ENCODE results near the gene LRRC25. TPM values are rescaled to one million over a fixed set of nuclear protein-coding genes. Genes with fewer than 3 reads are reported as not detected.

Gene LRRC25
- total RNA-seq, 3 donors from 2014 or later (not counting 1 experiment from before 2014, with no cell fraction given), result 3.9 to 28.2 (median 12.0) TPM

DNA sequence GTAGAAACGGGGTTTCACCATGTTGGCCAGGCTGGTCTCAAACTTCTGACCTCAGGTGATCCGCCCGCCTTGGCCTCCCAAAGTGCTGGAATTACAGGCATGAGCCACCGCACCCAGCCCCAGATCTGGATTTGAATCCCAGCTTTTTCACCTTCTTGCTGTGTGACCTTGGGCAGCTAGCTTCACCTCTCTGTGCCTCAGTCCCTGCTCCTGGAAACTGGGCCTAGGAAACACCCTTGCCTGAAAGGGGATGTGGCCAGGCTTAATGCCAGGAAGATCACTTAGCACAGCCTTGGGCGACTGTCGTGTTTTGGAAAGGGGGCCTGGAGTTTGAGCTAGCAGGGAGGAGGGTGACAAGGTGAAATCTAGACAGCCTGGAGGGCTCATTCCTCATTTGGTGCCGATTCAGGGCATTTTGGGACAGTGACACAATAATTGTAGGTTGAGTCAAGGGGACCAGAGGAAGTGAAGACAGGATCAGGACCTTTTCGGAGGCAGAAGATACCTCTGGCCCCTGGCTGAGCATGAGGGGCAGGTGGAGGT lies 55.3 kb downstream of the LRRC25 start:
- intact Hi-C loops (cut with micrococcal nuclease), result no loop called here
- 90% methylated on average over 8 of the region's 8 CpGs for WGBS (ENCODE audit: insufficient coverage)
- DNase-seq (no peak), ATAC-seq (no peak)
- Mint-ChIP-seq H3K4me1 (peaks cover 24 to 28% of the 10 kb centered on the region in 2 donors), H3K4me3 (peak overlapping the region; percentile 88), H3K9me3 (no peaks in the 10 kb centered on the region), H3K27ac (peak overlapping the region; percentile 79 to 86), H3K27me3 (ENCODE audit: low read depth in 2 of 2) (no peaks in the 10 kb centered on the region), H3K36me3 (no peaks in the 10 kb centered on the region)
- H3K4me3 ChIP-seq (ENCODE audit: low read length), result no peak overlapping the region
- H3K27ac ChIP-seq (ENCODE audit: low read length), result no peak overlapping the region
- H3K36me3 ChIP-seq (ENCODE audit: control insufficient read depth, insufficient read depth, low read length), result peaks cover 7% of the 10 kb centered on the region
- no peaks in the 10 kb centered on the region for H3K27me3 ChIP-seq (ENCODE audit: control insufficient read depth, insufficient read depth, low read length)
- no peaks in the 10 kb centered on the region for H3K9me3 ChIP-seq (ENCODE audit: control insufficient read depth, insufficient read depth, low read length)
- TF ChIP-seq, protein P1, sequence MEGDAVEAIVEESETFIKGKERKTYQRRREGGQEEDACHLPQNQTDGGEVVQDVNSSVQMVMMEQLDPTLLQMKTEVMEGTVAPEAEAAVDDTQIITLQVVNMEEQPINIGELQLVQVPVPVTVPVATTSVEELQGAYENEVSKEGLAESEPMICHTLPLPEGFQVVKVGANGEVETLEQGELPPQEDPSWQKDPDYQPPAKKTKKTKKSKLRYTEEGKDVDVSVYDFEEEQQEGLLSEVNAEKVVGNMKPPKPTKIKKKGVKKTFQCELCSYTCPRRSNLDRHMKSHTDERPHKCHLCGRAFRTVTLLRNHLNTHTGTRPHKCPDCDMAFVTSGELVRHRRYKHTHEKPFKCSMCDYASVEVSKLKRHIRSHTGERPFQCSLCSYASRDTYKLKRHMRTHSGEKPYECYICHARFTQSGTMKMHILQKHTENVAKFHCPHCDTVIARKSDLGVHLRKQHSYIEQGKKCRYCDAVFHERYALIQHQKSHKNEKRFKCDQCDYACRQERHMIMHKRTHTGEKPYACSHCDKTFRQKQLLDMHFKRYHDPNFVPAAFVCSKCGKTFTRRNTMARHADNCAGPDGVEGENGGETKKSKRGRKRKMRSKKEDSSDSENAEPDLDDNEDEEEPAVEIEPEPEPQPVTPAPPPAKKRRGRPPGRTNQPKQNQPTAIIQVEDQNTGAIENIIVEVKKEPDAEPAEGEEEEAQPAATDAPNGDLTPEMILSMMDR (IDR thresholded peaks at IDR 0.05), result no peak
- H3K4me1 ChIP-seq (ENCODE audit: control insufficient read depth, insufficient read depth, low read length), result peaks cover 20% of the 10 kb centered on the region

Other genes starting within 250 kb of the LRRC25 start
- gene PIK3R2, start 244.5 kb downstream of the LRRC25 start, total RNA-seq, result 10 to 100 TPM; 12.3 to 26.4 (median 16.0) TPM
- gene IFI30, start 223.8 kb downstream of the LRRC25 start, total RNA-seq, result 100 to 1,000 TPM in 1 of 3 donors, 10 to 100 TPM in 2; 38.2 to 109 (median 89.5) TPM
- gene MPV17L2, start 204.4 kb downstream of the LRRC25 start, total RNA-seq, result 1 to 10 TPM; 4.1 to 5.6 (median 4.5) TPM
- 1 to 10 TPM; 5.2 to 7.8 (median 7.6) TPM for gene RAB3A, start 193.6 kb downstream of the LRRC25 start, total RNA-seq
- gene PDE4C, start 171.2 kb downstream of the LRRC25 start, total RNA-seq, result not detected
- 10 to 100 TPM; 13.7 to 19.4 (median 15.6) TPM for gene IQCN, start 123.2 kb downstream of the LRRC25 start, total RNA-seq
- 1,000 to 10,000 TPM; 1,182 to 2,122 (median 1,520) TPM for gene JUND, start 116.0 kb downstream of the LRRC25 start, total RNA-seq
- gene LSM4, start 74.5 kb downstream of the LRRC25 start, total RNA-seq, result 10 to 100 TPM; 42.4 to 60.8 (median 44.8) TPM
- 10 to 100 TPM; 69.1 to 73.3 (median 71.0) TPM for gene PGPEP1, start 57.0 kb downstream of the LRRC25 start, total RNA-seq
- gene GDF15, start 11.5 kb downstream of the LRRC25 start, total RNA-seq, result 1 to 10 TPM in 1 of 3 donors, under 1 TPM in 1, not detected in 1; 0.85 to 1.5 TPM
- gene SSBP4, start 21.8 kb upstream of the LRRC25 start, total RNA-seq, result 100 to 1,000 TPM; 137 to 169 (median 158) TPM
- gene ISYNA1, start 40.5 kb upstream of the LRRC25 start, total RNA-seq, result 10 to 100 TPM; 39.7 to 53.6 (median 40.1) TPM
- 10 to 100 TPM; 61.1 to 64.3 (median 63.8) TPM for gene ELL, start 124.4 kb upstream of the LRRC25 start, total RNA-seq
- gene FKBP8, start 146.0 kb upstream of the LRRC25 start, total RNA-seq, result 100 to 1,000 TPM; 149 to 179 (median 162) TPM
- gene KXD1, start 160.2 kb upstream of the LRRC25 start, total RNA-seq, result 10 to 100 TPM; 83.2 to 88.8 (median 86.9) TPM
- gene UBA52, start 174.2 kb upstream of the LRRC25 start, total RNA-seq, result 1,000 to 10,000 TPM; 1,016 to 1,271 (median 1,271) TPM
- gene REX1BD, start 191.2 kb upstream of the LRRC25 start, total RNA-seq, result 10 to 100 TPM; 80.6 to 86.9 (median 85.3) TPM
- not detected for gene CRLF1, start 209.2 kb upstream of the LRRC25 start, total RNA-seq
- gene TMEM59L, start 215.2 kb upstream of the LRRC25 start, total RNA-seq, result not detected
- 10 to 100 TPM in 1 of 3 donors, 1 to 10 TPM in 2; 8.0 to 11.5 (median 9.6) TPM for gene KLHL26, start 239.4 kb upstream of the LRRC25 start, total RNA-seq

Data from natural killer cell (primary cell).